HEK293 (cell line): ENCODE measurements around the gene SKP2.

ENCODE experiments used
- HOXA7 ChIP-seq: sonication (generic); formaldehyde crosslinking; IDR thresholded peaks from 2 replicates; pipeline ENCODE4 v1.8.1; 2022; ENCODE audit warnings: missing genetic modification reagents, borderline replicate concordance
- HOXD13 ChIP-seq: sonication (generic); formaldehyde crosslinking; IDR thresholded peaks from 2 replicates; pipeline ENCODE4 v1.8.0; 2022; ENCODE audit warnings: missing genetic modification reagents, borderline replicate concordance
- KLF10 ChIP-seq: fragments of 450-650 bp; IDR thresholded peaks from 2 replicates; pipeline ENCODE4 v1.5.1; 2018; ENCODE audit warnings: missing biosample characterization, mild to moderate bottlenecking, missing genetic modification characterization
- TF ChIP-seq, protein P1 (sequence below): fragments of 450-650 bp; formaldehyde crosslinking; IDR thresholded peaks from 2 replicates; pipeline ENCODE4 v1.5.1; 2017; ENCODE audit warnings: missing biosample characterization, missing genetic modification characterization

DNA sequence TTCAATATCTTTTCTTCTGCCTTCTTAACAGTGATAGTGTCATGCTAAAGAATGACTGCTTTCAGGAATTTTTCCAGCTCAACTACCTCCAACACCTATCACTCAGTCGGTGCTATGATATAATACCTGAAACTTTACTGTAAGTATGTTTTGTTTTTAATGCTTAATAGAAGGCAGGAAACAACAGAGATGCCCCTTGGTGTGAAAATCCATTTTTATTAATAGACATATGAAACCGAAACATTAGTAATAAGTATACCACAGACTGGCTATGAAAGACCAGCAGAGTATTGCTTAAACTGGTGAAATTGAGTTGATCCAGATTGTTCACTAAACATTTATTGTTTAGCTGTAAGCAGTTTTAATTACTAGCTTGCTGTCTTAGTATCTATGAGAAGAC, 25.2 kb downstream of the SKP2 start:
- TF ChIP-seq HOXD13 (CRISPR knock-in tag) (no peak), KLF10 (no peak), HOXA7 (CRISPR knock-in tag) (no peak)
- TF ChIP-seq, protein P1, sequence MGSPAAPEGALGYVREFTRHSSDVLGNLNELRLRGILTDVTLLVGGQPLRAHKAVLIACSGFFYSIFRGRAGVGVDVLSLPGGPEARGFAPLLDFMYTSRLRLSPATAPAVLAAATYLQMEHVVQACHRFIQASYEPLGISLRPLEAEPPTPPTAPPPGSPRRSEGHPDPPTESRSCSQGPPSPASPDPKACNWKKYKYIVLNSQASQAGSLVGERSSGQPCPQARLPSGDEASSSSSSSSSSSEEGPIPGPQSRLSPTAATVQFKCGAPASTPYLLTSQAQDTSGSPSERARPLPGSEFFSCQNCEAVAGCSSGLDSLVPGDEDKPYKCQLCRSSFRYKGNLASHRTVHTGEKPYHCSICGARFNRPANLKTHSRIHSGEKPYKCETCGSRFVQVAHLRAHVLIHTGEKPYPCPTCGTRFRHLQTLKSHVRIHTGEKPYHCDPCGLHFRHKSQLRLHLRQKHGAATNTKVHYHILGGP: no peak
